Skeletal muscle tissue (tissue), 4 donors: ENCODE measurements around the gene ARMC9. TPM values are rescaled to one million over a fixed set of nuclear protein-coding genes. Genes with fewer than 3 reads are reported as not detected.

Experiments
- H3K27ac ChIP-seq: one replicate; pipeline ENCODE4 v1.7.0; 2013; ENCODE audit warnings: mild to moderate bottlenecking, low read depth, low read length, inconsistent platforms
- H3K27me3 ChIP-seq, 3 donors: one replicate each; pipeline ENCODE4 v1.7.0; 2013; ENCODE audit warnings: low read length in 3 of 3; ENCODE audit not compliant: control insufficient read depth in 3 of 3, insufficient read depth in 3 of 3
- H3K36me3 ChIP-seq, 3 donors: one replicate each; pipeline ENCODE4 v1.7.0; 2013; ENCODE audit warnings: low read length in 3 of 3; ENCODE audit not compliant: control insufficient read depth in 3 of 3, insufficient read depth in 3 of 3
- H3K4me1 ChIP-seq, 3 donors: one replicate each; pipeline ENCODE4 v1.7.0; 2013; ENCODE audit warnings: low read length in 3 of 3, mild to moderate bottlenecking in 3 of 3; ENCODE audit not compliant: control insufficient read depth in 3 of 3, insufficient read depth in 3 of 3
- H3K4me3 ChIP-seq, 3 donors: one replicate each; pipeline ENCODE4 v1.7.0; 2013; ENCODE audit warnings: low read length in 3 of 3
- H3K9ac ChIP-seq, 3 donors: one replicate each; pipeline ENCODE4 v1.7.0; 2013; ENCODE audit warnings: low read length in 3 of 3, mild to moderate bottlenecking in 3 of 3, moderate library complexity in 2 of 3, low read depth in 1 of 3
- H3K9me3 ChIP-seq, 3 donors: one replicate each; pipeline ENCODE4 v1.7.0; 2013; ENCODE audit warnings: low read length in 3 of 3; ENCODE audit not compliant: control insufficient read depth in 3 of 3
- total RNA-seq: library from RNA; depleted of rRNA; stranded (reverse); fragments of >200 nt; gene quantifications from one replicate; pipeline ENCODE4 v1.2.3, GENCODE V29; 2014
- donor health status: Osteomylitis.

Gene ARMC9
- total RNA-seq, 1 donor from 2014 or later, result 6.8 TPM

DNA sequence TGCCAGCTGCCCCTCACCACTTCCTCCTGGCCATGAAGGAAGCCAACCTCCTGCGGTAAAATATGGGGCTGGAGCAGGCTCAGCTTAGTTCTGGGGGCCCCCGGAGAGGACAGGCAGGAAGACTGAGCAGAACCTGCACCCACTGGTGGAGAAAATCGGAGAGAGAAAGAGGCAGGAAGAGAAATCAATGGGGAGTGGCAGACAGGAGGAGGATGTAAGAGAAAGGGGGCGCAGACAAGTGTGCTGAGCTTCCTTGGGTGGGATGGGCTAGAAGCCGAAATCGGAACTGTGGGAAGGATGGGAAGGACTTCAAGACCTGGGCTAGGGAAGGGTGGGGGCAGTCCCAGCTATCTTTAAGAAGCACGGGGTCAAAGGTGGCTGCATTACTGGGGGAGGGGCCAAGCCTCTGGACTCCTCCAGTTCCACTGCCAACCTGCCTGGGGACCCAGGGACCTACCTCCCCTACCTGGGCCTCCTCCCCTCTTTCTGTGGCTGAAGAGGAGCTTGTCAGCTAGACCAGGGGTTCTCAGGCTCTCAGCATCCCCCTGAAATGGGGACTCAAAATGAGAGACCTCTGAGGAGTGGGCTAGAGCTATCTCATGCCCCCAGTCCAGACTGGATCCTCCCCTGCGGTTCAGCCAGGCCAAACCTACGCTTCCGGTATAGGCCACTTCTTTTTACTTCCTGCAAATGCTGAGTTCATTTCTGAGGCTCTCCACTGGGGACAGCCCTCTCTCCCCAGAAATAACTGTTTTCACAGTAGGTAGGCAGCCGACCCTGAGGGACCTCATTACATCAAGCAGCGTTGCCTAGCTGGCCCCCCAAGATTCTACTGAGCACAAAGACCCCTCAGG, 163.5 kb downstream of the ARMC9 start:
- H3K27me3 ChIP-seq, result no peaks in the 10 kb centered on the region
- peaks cover 0 to 4% (median 0%) of the 10 kb centered on the region in 3 donors for H3K4me1 ChIP-seq
- H3K4me3 ChIP-seq, result no peak overlapping the region
- peaks cover 0 to 3% (median 0%) of the 10 kb centered on the region in 3 donors for H3K36me3 ChIP-seq
- no peak overlapping the region for H3K9ac ChIP-seq
- no peak overlapping the region for H3K27ac ChIP-seq
- no peaks in the 10 kb centered on the region for H3K9me3 ChIP-seq

DNA sequence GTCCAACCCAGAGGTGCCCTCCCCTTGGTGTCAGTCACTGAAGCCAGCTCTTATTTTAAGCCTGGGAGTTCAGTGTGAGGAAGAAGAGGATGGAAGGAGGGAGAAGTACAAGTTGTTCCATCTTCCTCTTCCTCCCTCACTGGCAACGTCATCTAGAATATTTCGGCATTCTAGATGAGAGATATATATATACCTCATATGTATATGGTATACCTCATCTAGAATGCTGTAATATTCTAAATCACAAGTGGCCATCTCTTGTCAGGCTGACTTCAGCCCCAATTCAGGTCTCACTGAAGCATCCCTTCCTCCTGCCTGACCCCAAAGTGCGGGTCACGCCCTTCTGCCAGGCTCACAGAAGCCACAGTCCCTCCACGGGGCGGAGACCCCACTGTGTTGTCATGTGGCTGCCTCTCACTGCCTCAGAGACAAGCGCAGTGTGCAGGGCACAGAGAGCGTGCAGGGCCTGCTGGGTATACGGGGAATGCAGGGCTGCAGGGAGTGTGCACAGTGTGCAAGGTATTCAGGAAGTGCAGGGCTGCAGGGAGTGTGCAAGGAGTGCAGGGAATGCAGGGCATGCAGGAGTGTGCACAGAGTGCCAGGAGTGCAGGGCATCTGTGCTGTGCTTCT, 164.2 kb downstream of the ARMC9 start:
- H3K27ac ChIP-seq, result no peak overlapping the region
- peaks cover 0 to 4% (median 0%) of the 10 kb centered on the region in 3 donors for H3K4me1 ChIP-seq
- H3K9me3 ChIP-seq, result no peaks in the 10 kb centered on the region
- no peak overlapping the region for H3K9ac ChIP-seq
- H3K4me3 ChIP-seq, result no peak overlapping the region
- H3K27me3 ChIP-seq, result no peaks in the 10 kb centered on the region
- H3K36me3 ChIP-seq, result peaks cover 0 to 3% (median 0%) of the 10 kb centered on the region in 3 donors

DNA sequence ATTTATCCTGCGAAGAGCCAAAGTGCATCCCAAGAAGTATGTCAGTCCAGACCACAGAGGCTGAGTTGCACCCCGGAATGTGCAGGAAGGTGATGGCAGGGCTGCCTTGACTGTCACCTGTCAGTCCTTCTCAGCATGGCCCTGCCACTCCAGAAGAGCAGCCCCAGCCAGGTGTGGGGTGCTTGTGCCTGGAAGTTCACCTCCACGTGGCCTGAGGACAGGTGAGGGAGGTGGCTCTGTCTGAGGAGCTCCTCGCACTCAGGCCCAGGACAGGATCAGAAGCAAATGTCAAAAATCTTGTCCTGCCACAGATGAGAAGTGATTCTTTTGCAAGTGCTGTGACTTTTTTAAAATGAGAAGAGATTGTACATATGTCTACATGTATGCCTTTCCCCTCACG, 165.6 kb downstream of the ARMC9 start:
- Histone ChIP-seq H3K27ac (no peak overlapping the region), H3K4me3 (no peak overlapping the region), H3K4me1 (peaks cover 0 to 4% (median 0%) of the 10 kb centered on the region in 3 donors), H3K27me3 (no peaks in the 10 kb centered on the region), H3K9ac (no peak overlapping the region), H3K36me3 (peaks cover 0 to 3% (median 0%) of the 10 kb centered on the region in 3 donors), H3K9me3 (no peaks in the 10 kb centered on the region)

GRCh38 chr2:231364961-231365810, 166.8 kb downstream of the ARMC9 start:
- H3K27me3 ChIP-seq, result no peaks in the 10 kb centered on the region
- no peaks in the 10 kb centered on the region for H3K9me3 ChIP-seq
- no peak overlapping the region for H3K4me3 ChIP-seq
- H3K36me3 ChIP-seq, result peaks cover 0 to 3% (median 0%) of the 10 kb centered on the region in 3 donors
- H3K27ac ChIP-seq, result no peak overlapping the region
- peaks cover 0 to 4% (median under 1%) of the 10 kb centered on the region in 3 donors for H3K4me1 ChIP-seq
- H3K9ac ChIP-seq, result no peak overlapping the region

GRCh38 chr2:231367178-231367577, 168.7 kb downstream of the ARMC9 start:
- Histone ChIP-seq H3K36me3 (peaks cover 0 to 3% (median 0%) of the 10 kb centered on the region in 3 donors), H3K9me3 (no peaks in the 10 kb centered on the region), H3K4me3 (no peak overlapping the region), H3K9ac (no peak overlapping the region), H3K27ac (no peak overlapping the region), H3K27me3 (no peaks in the 10 kb centered on the region), H3K4me1 (peaks cover 0 to 4% (median 2%) of the 10 kb centered on the region in 3 donors)

DNA sequence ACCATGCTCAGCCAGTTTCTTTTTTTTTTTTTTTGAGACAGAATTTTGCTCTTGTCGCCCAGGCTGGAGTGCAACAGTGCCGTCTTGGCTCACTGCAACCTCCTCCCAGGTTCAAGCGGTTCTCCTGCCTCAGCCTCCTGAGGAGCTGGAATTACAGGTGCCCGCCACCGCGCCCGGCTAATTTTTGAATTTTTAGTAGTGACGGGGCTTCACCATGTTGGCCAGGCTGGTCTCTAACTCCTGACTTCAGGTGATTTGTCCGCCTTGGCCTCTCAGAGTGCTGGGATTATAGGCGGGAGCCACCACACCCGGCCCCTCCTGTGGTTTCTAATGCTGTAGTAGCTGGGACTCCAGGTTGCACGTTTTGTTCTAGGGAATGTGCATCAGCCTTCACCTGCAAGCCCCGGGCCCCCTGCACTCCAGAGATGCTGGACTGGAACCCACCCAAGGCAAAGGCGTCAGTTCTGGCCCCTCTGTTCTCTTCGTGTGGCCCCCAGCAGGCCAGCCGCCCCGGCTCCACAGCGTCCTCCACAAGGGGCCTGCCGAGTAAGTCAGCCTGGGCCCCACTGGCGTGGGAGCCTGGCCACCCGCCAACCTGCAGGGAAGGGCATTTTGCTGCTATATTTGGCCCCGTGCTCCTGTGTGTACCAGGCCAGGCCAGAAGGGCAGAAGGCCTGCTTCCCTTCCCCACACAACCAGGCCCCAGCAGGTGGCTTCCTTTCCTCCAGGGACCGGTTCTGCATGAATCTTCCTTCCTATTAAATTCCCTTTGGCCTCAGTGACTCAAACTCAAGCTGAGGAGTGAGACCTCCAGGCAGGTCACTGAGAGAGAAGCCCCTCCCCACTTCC, 171.4 kb downstream of the ARMC9 start:
- Histone ChIP-seq H3K27ac (no peak overlapping the region), H3K4me1 (peaks cover 0 to 2% (median 0%) of the 10 kb centered on the region in 3 donors), H3K36me3 (no peaks in the 10 kb centered on the region), H3K27me3 (no peaks in the 10 kb centered on the region), H3K4me3 (no peak overlapping the region), H3K9ac (no peak overlapping the region), H3K9me3 (no peaks in the 10 kb centered on the region)

- no peaks in the 10 kb centered on the region for H3K36me3 ChIP-seq
- no peaks in the 10 kb centered on the region for H3K9me3 ChIP-seq
- no peaks in the 10 kb centered on the region for H3K27me3 ChIP-seq
- H3K9ac ChIP-seq, result no peak overlapping the region
- peaks cover 0 to 2% (median 0%) of the 10 kb centered on the region in 3 donors for H3K4me1 ChIP-seq
- no peak overlapping the region for H3K27ac ChIP-seq
- no peak overlapping the region for H3K4me3 ChIP-seq
These were observed 172.0 kb downstream of the ARMC9 start for GRCh38 chr2:231370429-231370748.

GRCh38 chr2:231370749-231371429, 172.5 kb downstream of the ARMC9 start:
- H3K9me3 ChIP-seq, result no peaks in the 10 kb centered on the region
- no peak overlapping the region for H3K27ac ChIP-seq
- H3K27me3 ChIP-seq, result no peaks in the 10 kb centered on the region
- H3K36me3 ChIP-seq, result no peaks in the 10 kb centered on the region
- no peak overlapping the region for H3K9ac ChIP-seq
- H3K4me1 ChIP-seq, result peaks cover 0 to 2% (median 0%) of the 10 kb centered on the region in 3 donors
- no peak overlapping the region for H3K4me3 ChIP-seq
